GM06990 (cell line): Measurements from ENCODE around the gene TLE4.

Experiments used
- DNase-seq: peaks from one replicate; pipeline ENCODE4 v3.0.0-alpha.2; 2011; ENCODE audit not compliant: insufficient read length; ENCODE audit errors: extremely low read depth
- H3K27me3 ChIP-seq: replicated peaks from 2 replicates; pipeline ENCODE4 v1.6.0; 2011; ENCODE audit warnings: low read length; ENCODE audit not compliant: control insufficient read depth, insufficient read depth
- H3K36me3 ChIP-seq: 2 replicates; pipeline ENCODE4 v1.5.1; 2011; ENCODE audit warnings: low read length; ENCODE audit not compliant: control insufficient read depth, insufficient read depth
- H3K4me3 ChIP-seq: replicated peaks from 2 replicates; pipeline ENCODE4 v1.5.1; 2011; ENCODE audit warnings: low read depth, mild to moderate bottlenecking, control low read depth, low read length
- CTCF ChIP-seq: IDR thresholded peaks from 2 replicates; pipeline ENCODE4 v1.5.1; 2011; ENCODE audit warnings: low read length, control low read depth, mild to moderate bottlenecking, inconsistent platforms; ENCODE audit not compliant: insufficient read depth, poor library complexity, severe bottlenecking

Gene TLE4

DNA sequence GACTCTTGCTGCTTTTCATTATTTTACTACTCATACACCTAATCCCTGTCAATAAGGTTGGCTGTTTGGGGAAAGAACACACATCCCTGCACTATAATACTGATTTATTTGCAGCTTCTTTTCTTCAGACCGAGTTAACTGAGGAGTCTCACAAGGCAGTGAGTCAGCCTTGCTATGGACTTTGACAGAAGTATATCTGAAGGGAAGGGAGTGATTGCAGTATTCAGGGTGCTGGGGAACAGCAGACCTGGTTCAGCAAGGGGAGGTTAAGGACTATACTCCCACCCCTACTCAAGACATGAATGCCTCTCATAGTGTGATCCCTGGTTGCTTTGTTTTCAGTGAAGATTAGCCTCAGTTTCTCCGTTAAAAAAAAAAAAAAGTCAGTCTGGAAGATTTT lies 99.8 kb downstream of the TLE4 start:
- no peaks in the 10 kb centered on the region for H3K27me3 ChIP-seq
- no peak for DNase-seq
- H3K36me3 ChIP-seq, result no peaks in the 10 kb centered on the region
- no peak for TF ChIP-seq CTCF
- H3K4me3 ChIP-seq, result no peak overlapping the region

- Histone ChIP-seq H3K36me3 (no peaks in the 10 kb centered on the region), H3K4me3 (no peak overlapping the region), H3K27me3 (no peaks in the 10 kb centered on the region)
- no peak for TF ChIP-seq CTCF
- DNase-seq, result no peak
These were observed 100.5 kb downstream of the TLE4 start for GRCh38 chr9:79672236-79672635.

- TF ChIP-seq CTCF, result no peak
- no peaks in the 10 kb centered on the region for H3K36me3 ChIP-seq
- DNase-seq, result no peak
- no peaks in the 10 kb centered on the region for H3K27me3 ChIP-seq
- H3K4me3 ChIP-seq, result no peak overlapping the region
These were observed 101.1 kb downstream of the TLE4 start for GRCh38 chr9:79672891-79673290.

- TF ChIP-seq CTCF, result no peak
- Histone ChIP-seq H3K36me3 (no peaks in the 10 kb centered on the region), H3K4me3 (no peak overlapping the region), H3K27me3 (no peaks in the 10 kb centered on the region)
- DNase-seq, result peak; percentile 8
These were observed 101.8 kb downstream of the TLE4 start for GRCh38 chr9:79673614-79674013.

DNA sequence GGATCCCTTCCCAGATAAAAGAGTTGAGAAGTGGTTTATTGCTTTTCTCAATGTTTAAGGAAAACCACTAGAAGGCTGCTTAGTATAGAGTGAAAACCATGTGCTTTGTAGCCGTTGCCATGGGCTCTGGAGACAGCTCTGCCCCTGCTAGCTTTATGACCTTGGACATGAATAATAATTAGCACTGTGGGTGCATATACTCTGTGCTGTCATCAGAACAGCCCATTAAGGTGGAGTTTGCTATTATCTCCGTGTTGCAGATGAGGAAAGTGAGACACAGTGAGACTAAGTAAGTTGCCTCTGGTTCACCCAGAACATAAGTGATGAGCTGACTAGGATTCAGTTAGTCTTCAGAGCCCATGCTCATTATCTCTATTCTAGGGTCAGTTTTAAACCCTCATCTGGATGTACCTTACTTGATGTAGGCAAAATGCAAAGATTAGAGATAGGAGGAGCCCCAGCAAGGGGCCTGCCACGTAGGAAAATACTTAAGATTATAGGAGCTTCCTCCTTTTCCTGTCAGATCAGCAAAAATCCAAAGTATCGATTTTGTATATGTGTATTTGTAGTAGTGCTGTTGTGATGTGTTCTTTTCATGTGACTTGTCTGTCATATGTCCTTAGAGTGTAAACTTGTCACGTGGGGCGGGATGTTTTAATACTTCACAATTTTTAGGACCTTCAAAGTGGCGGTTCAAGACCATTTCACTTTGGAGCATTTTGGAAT lies 102.5 kb downstream of the TLE4 start:
- no peak for TF ChIP-seq CTCF

DNA sequence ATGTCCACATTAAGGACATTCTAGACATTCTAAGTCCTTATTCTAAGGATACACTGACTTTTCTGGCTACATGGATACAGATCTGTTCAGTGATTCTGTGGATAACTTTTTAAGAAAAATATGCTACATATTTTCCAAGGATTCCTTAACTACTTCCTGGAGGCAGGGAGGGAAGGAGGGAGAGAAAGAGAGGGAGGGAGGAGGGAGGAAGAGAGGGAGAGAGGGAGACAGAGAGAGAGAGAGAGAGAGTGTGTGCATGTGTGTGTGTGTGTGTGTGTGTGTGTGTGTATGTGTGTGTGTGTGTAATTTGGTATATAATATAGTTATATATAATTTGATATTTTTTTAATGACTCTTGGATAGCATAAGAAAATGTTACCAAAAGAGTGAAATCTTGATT lies 109.8 kb downstream of the TLE4 start:
- no peak for TF ChIP-seq CTCF
- Histone ChIP-seq H3K4me3 (no peak overlapping the region), H3K36me3 (no peaks in the 10 kb centered on the region), H3K27me3 (no peaks in the 10 kb centered on the region)
- no peak for DNase-seq

More for the DNA sequence above, 102.5 kb downstream of the TLE4 start:
- Histone ChIP-seq H3K4me3 (no peak overlapping the region), H3K27me3 (no peaks in the 10 kb centered on the region), H3K36me3 (no peaks in the 10 kb centered on the region)
- DNase-seq, result no peak
